K562 (cell line): ENCODE measurements around the gene RAP1A. TPM values are rescaled to one million over a fixed set of nuclear protein-coding genes. Genes with fewer than 3 reads are reported as not detected.

ENCODE experiments used
- ATAC-seq: fragments of 200-7000 bp; cut with Tn5 transposase; 3 replicates; pipeline ENCODE4 v1.9.1; 2020; ENCODE audit warnings: moderate library complexity
- BruUV-seq: library from RNA; stranded (reverse); fragments of 400-500 nt; replicated peaks from 2 replicates; lab custom pipeline; 2021; lab: Mats Ljungman, UMichigan
- CTCF ChIA-PET: fragments of 300-600 bp; formaldehyde crosslinking; extraction: SDS; loops from one replicate; lab custom pipeline; 2021; ENCODE audit warnings: low intra/inter-chr PET ratio; lab: Yijun Ruan, JAX
- POLR2A ChIA-PET: fragments of 300-600, 350-650 bp; sonication (Branson Sonifier 250); formaldehyde crosslinking; extraction: SDS; loops from one replicate; lab custom pipeline; 2021; ENCODE audit warnings: antibody characterized with exemption, inconsistent platforms; lab: Yijun Ruan, JAX
- DNase-seq, 4 experiments: peaks; one replicate each; pipeline versions ENCODE4 v3.0.0 to v3.0.0-alpha.2; 2011 to 2018; ENCODE audit warnings: low spot score in 3 of 4, mixed read lengths in 3 of 4; ENCODE audit errors: extremely low read depth in 1 of 4
- FAIRE-seq: peaks from 2 replicates; lab custom pipeline; 2011; peaks lifted over from hg19 to GRCh38; lab: Jason Lieb, UNC
- H2AFZ ChIP-seq: 2 replicates; pipeline ENCODE4 v1.6.0; 2011; ENCODE audit warnings: low read depth, low read length, control low read depth, inconsistent platforms
- H3K27ac ChIP-seq: fragments of 200-600 bp; 3 replicates; pipeline ENCODE4 v1.8.0; 2011; ENCODE audit warnings: low read depth, mild to moderate bottlenecking, control low read depth, inconsistent platforms, low read length, moderate library complexity, mixed read lengths; ENCODE audit errors: extremely low read depth
- H3K27me3 ChIP-seq, 2 experiments: fragments of 300-600 bp in 1 of 2; 2 replicates in 1 of 2; 3 replicates in 1 of 2; pipeline versions ENCODE4 v1.6.0 to v1.8.0; 2011; ENCODE audit warnings: inconsistent platforms in 2 of 2, low read length in 2 of 2, mild to moderate bottlenecking in 1 of 2, mixed read lengths in 1 of 2, moderate library complexity in 1 of 2; ENCODE audit not compliant: control insufficient read depth in 2 of 2, insufficient read depth in 2 of 2
- H3K36me3 ChIP-seq: fragments of 300-600 bp; 3 replicates; pipeline ENCODE4 v1.8.0; 2011; ENCODE audit warnings: mild to moderate bottlenecking, low read length, inconsistent platforms; ENCODE audit not compliant: control insufficient read depth, insufficient read depth
- H3K4me1 ChIP-seq, 2 experiments: fragments of 200-600 bp in 1 of 2; replicated peaks in 1 of 2; 2 replicates in 1 of 2; 3 replicates in 1 of 2; pipeline versions ENCODE4 v1.5.1 to v1.8.0; 2011; ENCODE audit warnings: inconsistent platforms in 2 of 2, low read length in 2 of 2, mild to moderate bottlenecking in 1 of 2, mixed read lengths in 1 of 2, moderate library complexity in 1 of 2; ENCODE audit not compliant: control insufficient read depth in 2 of 2, insufficient read depth in 2 of 2
- H3K4me2 ChIP-seq: 2 replicates; pipeline ENCODE4 v1.6.1; 2011; ENCODE audit warnings: low read length, control low read depth, inconsistent platforms, mixed read lengths; ENCODE audit not compliant: insufficient read depth
- H3K4me3 ChIP-seq: fragments of 200-600 bp; sonication (generic), shearing (Covaris generic); 2 replicates; pipeline ENCODE4 v1.5.1; 2016; ENCODE audit warnings: control low read depth, inconsistent platforms
- H3K79me2 ChIP-seq: fragments of 200-600 bp; 3 replicates; pipeline ENCODE4 v1.8.0; 2011; ENCODE audit warnings: low read length, inconsistent platforms; ENCODE audit not compliant: control insufficient read depth, insufficient read depth
- H3K9ac ChIP-seq, 2 experiments: 2 replicates each; pipeline versions ENCODE4 v1.6.0 to v1.6.1; 2011; ENCODE audit warnings: low read depth in 2 of 2, low read length in 2 of 2, control low read depth in 1 of 2, inconsistent platforms in 1 of 2, mild to moderate bottlenecking in 1 of 2, mixed read lengths in 1 of 2; ENCODE audit not compliant: insufficient read depth in 1 of 2
- H3K9me1 ChIP-seq: one replicate; pipeline ENCODE4 v1.6.0; 2011; ENCODE audit warnings: inconsistent platforms, mild to moderate bottlenecking, low read length, moderate library complexity; ENCODE audit not compliant: control insufficient read depth, insufficient read depth
- H3K9me3 ChIP-seq: replicated peaks from 2 replicates; pipeline ENCODE4 v1.5.1; 2011; ENCODE audit warnings: low read depth, low read length, inconsistent platforms; ENCODE audit not compliant: control insufficient read depth, insufficient read depth
- H4K20me1 ChIP-seq: replicated peaks from 2 replicates; pipeline ENCODE4 v1.6.1; 2011; ENCODE audit warnings: low read length, inconsistent platforms, mixed read lengths; ENCODE audit not compliant: control insufficient read depth, insufficient read depth
- CREM ChIP-seq: IDR thresholded peaks from 2 replicates; pipeline ENCODE4 v1.6.1; 2014; ENCODE audit warnings: antibody characterized with exemption, low read depth
- MYC ChIP-seq, 2 experiments: fragments of 250-450 bp in 1 of 2; sonication (Bioruptor Pico) in 1 of 2; IDR thresholded peaks; 2 replicates each; pipeline versions ENCODE4 v1.5.1 to v1.6.1; 2012 to 2021; ENCODE audit warnings: low read depth in 2 of 2, borderline replicate concordance in 1 of 2, improper control_type of control experiment in 1 of 2, low read length in 1 of 2, mild to moderate bottlenecking in 1 of 2, moderate library complexity in 1 of 2
- PURB ChIP-seq: sonication (generic); formaldehyde crosslinking; IDR thresholded peaks from 2 replicates; pipeline ENCODE4 v1.9.0; 2021; ENCODE audit warnings: low read depth, mild to moderate bottlenecking, missing genetic modification reagents
- RBM39 ChIP-seq: fragments of 200-400 bp; formaldehyde crosslinking; optimal IDR thresholded peaks from 2 replicates; pipeline ENCODE3; 2018; ENCODE audit warnings: low read depth, low read length
- SLC30A9 ChIP-seq: fragments of 250-450 bp; sonication (Bioruptor Pico); IDR thresholded peaks from 2 replicates; pipeline ENCODE4 v1.8.0; 2022; ENCODE audit warnings: mild to moderate bottlenecking, moderate library complexity
- TAF15 ChIP-seq: fragments of 200-400 bp; formaldehyde crosslinking; IDR thresholded peaks from 2 replicates; pipeline ENCODE4 v1.6.1; 2017; ENCODE audit warnings: mild to moderate bottlenecking, low read depth, low read length, moderate library complexity
- WGBS: fragments of 100-300 bp; shearing (Covaris generic); methylation state at CpG from one replicate; pipeline ENCODE4 v1.1.6; 2016; ENCODE audit warnings: low coverage, mixed read lengths; ENCODE audit not compliant: insufficient coverage; ENCODE audit errors: missing lambda C conversion rate; 5-methylcytosine and 5-hydroxymethylcytosine counted together
- in situ Hi-C: fragments of 300-500 bp; cut with MboI; formaldehyde crosslinking; loops from 4 replicates; pipeline ENCODE4 v1.15.0; 2018; ENCODE audit warnings: inconsistent platforms, mixed read lengths
- intact Hi-C: fragments of 100-400 bp; cut with micrococcal nuclease; formaldehyde crosslinking; loops from 2 replicates; pipeline ENCODE4 v1.14.2; 2022
- polyA plus RNA-seq, 8 experiments: library from polyadenylated mRNA; depleted of rRNA in 4 of 8; stranded (reverse) in 5 of 8; unstranded in 3 of 8; fragments of >200 nt; fragmentation: Nextera tagmentation in 2 of 8; fragmentation: Illumina TruSeq in 1 of 8; extraction: Ambion mirVana in 2 of 8; extraction: Trizol in 1 of 8; gene quantifications; 2 replicates each; pipeline versions ENCODE4 v1.2.1 to v1.2.3, GENCODE V29; 2011 to 2014; ENCODE audit warnings: inconsistent platforms in 1 of 8, missing spikeins in 1 of 8
- total RNA-seq, 7 experiments: library from RNA; depleted of rRNA in 6 of 7; stranded (reverse); fragments of >200 nt in 6 of 7; fragmentation: Illumina TruSeq in 2 of 7; extraction: Trizol in 2 of 7; gene quantifications; 2 replicates each; pipeline versions ENCODE4 v1.2.1 to v1.2.3, GENCODE V29; 2011 to 2021; ENCODE audit warnings: low replicate concordance in 1 of 7
- TF ChIP-seq, protein P1 (sequence below): sonication (generic); IDR thresholded peaks from 2 replicates; pipeline ENCODE4 v1.6.1; 2016
- TF ChIP-seq, protein P2 (sequence below): sonication (generic); formaldehyde crosslinking; IDR thresholded peaks from 2 replicates; pipeline ENCODE4 v1.8.0; 2022; ENCODE audit warnings: missing genetic modification reagents, mild to moderate bottlenecking, borderline replicate concordance
- TF ChIP-seq, protein P3 (sequence below): fragments of 450-650 bp; IDR thresholded peaks from 2 replicates; pipeline ENCODE4 v1.6.1; 2018; ENCODE audit not compliant: partially characterized antibody

Gene RAP1A
- total and polyA plus RNA-seq, 9 of the 15 experiments (the other 6 are each of a cell fraction or from before 2014, with no cell fraction given), result 13.4 to 86.2 (median 32.5) TPM

DNA sequence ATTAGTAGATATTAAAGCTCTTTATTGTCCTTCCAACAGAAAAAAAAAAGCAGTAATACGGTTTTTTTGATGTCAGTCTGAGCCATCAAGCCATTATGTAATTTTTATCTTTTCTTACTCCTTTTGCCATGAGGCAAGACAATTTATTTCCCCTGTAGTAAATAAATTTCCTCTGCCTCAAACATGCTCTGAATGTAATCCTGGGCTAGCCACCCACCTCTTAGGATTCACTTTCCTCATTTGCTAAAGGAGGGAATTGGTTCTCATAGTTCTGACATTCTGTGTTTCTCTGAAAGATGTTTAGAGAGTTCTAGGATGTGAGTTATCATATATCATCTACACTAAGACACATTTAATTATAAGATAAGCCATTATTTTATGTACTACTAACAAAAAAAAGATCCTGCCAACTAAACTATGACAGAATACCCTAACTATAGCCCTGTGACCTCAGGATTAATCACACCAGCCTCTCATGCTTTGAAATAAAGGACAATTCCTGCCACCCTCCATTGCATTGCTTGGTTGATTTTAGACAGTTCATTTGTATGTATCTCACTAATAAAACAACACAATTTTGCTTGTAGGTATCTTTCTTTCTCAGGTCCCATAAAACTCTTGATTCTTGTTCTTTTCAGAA is 34.0 kb upstream of the RAP1A start:
- Histone ChIP-seq H3K79me2 (no peaks in the 10 kb centered on the region), H4K20me1 (no peaks in the 10 kb centered on the region), H3K27me3 (no peaks in the 10 kb centered on the region), H3K4me1 (peaks cover 3 to 25% of the 10 kb centered on the region in 2 experiments; a peak in 4 of 5 replicates), H2AFZ (no peak overlapping the region), H3K9me3 (no peaks in the 10 kb centered on the region), H3K4me3 (no peak overlapping the region), H3K9ac (no peak overlapping the region), H3K4me2 (no peak overlapping the region), H3K36me3 (no peaks in the 10 kb centered on the region), H3K27ac (no peak overlapping the region), H3K9me1 (no peaks in the 10 kb centered on the region)
- DNase-seq (no peak), ATAC-seq (no peak), FAIRE-seq (no peak)
- POLR2A ChIA-PET, result no interaction called here
- intact Hi-C loops (no loop called here), in situ Hi-C loops (no loop called here)
- BruUV-seq, result no TSS peak
- CTCF ChIA-PET, result no interaction called here
- 0% methylated on average over 1 of the region's 1 CpG for WGBS
- TF ChIP-seq TAF15 (no peak), CREM (no peak), PURB (CRISPR knock-in tag) (no peak), SLC30A9 (CRISPR knock-in tag) (no peak), MYC (IDR thresholded peaks at IDR 0.05; ENCODE audit: low read depth, low read length) (no peak), MYC (CRISPR knock-in tag; IDR thresholded peaks at IDR 0.05; ENCODE audit: borderline replicate concordance, low read depth) (no peak), RBM39 (no peak)
- TF ChIP-seq, protein P1, sequence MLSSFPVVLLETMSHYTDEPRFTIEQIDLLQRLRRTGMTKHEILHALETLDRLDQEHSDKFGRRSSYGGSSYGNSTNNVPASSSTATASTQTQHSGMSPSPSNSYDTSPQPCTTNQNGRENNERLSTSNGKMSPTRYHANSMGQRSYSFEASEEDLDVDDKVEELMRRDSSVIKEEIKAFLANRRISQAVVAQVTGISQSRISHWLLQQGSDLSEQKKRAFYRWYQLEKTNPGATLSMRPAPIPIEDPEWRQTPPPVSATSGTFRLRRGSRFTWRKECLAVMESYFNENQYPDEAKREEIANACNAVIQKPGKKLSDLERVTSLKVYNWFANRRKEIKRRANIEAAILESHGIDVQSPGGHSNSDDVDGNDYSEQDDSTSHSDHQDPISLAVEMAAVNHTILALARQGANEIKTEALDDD, result no peak
- TF ChIP-seq, protein P2, sequence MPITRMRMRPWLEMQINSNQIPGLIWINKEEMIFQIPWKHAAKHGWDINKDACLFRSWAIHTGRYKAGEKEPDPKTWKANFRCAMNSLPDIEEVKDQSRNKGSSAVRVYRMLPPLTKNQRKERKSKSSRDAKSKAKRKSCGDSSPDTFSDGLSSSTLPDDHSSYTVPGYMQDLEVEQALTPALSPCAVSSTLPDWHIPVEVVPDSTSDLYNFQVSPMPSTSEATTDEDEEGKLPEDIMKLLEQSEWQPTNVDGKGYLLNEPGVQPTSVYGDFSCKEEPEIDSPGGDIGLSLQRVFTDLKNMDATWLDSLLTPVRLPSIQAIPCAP (CRISPR knock-in tag), result no peak
- TF ChIP-seq, protein P3, sequence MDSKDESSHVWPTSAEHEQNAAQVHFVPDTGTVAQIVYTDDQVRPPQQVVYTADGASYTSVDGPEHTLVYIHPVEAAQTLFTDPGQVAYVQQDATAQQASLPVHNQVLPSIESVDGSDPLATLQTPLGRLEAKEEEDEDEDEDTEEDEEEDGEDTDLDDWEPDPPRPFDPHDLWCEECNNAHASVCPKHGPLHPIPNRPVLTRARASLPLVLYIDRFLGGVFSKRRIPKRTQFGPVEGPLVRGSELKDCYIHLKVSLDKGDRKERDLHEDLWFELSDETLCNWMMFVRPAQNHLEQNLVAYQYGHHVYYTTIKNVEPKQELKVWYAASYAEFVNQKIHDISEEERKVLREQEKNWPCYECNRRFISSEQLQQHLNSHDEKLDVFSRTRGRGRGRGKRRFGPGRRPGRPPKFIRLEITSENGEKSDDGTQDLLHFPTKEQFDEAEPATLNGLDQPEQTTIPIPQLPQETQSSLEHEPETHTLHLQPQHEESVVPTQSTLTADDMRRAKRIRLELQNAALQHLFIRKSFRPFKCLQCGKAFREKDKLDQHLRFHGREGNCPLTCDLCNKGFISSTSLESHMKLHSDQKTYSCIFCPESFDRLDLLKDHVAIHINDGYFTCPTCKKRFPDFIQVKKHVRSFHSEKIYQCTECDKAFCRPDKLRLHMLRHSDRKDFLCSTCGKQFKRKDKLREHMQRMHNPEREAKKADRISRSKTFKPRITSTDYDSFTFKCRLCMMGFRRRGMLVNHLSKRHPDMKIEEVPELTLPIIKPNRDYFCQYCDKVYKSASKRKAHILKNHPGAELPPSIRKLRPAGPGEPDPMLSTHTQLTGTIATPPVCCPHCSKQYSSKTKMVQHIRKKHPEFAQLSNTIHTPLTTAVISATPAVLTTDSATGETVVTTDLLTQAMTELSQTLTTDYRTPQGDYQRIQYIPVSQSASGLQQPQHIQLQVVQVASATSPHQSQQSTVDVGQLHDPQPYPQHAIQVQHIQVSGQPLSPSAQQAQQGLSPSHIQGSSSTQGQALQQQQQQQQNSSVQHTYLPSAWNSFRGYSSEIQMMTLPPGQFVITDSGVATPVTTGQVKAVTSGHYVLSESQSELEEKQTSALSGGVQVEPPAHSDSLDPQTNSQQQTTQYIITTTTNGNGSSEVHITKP, result no peak
